ENCODE measurements around the gene STUB1.

STUB1 gene

DNA sequence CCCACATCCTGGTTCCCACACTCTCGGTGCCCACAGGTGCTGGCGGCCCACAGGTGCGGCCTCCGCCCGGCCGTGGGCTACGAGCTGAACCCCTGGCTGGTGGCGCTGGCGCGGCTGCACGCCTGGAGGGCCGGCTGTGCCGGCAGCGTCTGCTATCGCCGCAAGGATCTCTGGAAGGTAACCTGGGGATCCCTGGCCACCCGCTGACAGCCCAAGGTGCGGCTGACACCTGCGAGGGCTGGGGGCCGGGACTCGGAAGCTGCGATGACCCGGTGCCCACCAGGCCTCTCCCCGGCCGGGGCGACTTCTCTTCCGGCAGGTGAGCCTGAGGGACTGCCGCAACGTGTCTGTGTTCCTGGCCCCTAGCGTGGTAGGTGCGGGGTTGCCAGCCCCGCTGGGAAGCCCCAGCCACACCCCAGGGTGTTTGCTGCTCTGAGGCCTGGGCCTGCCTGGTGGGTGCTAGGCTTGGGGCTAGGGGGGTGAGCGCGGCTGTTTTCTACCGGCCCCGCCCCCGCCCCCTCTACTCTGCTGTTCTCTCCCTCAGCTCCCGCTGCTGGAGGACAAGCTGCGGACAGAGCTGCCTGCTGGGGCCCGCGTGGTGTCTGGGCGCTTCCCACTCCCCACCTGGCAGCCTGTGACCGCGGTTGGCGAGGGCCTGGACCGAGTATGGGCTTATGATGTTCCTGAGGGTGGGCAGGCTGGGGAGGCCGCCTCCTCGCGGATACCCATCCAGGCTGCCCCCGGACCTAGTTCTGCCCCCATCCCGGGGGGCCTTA, 41.7 kb downstream of the STUB1 start:
- ATAC-seq, result no peak
- TF ChIP-seq OSR1 (CRISPR knock-in tag; IDR thresholded peaks at IDR 0.05) (no peak), ARNTL (CRISPR knock-in tag; IDR thresholded peaks at IDR 0.05; ENCODE audit: borderline replicate concordance, low read depth) (no peak), GLIS3 (CRISPR knock-in tag; IDR thresholded peaks at IDR 0.05) (no peak), PPARA (CRISPR knock-in tag; IDR thresholded peaks at IDR 0.05; ENCODE audit: borderline replicate concordance) (no peak), ZNF565 (CRISPR knock-in tag; conservative IDR thresholded peaks at IDR 0.05; ENCODE audit: low read depth) (no peak), ZNF8 (CRISPR knock-in tag; IDR thresholded peaks at IDR 0.05) (no peak), ZC3H10 (CRISPR knock-in tag; IDR thresholded peaks at IDR 0.05) (no peak), TOX (CRISPR knock-in tag; IDR thresholded peaks at IDR 0.05; ENCODE audit: borderline replicate concordance) (no peak), ZFP3 (CRISPR knock-in tag; IDR thresholded peaks at IDR 0.05) (no peak), RARB (CRISPR knock-in tag; IDR thresholded peaks at IDR 0.05) (no peak), ZNF70 (CRISPR knock-in tag; IDR thresholded peaks at IDR 0.05) (no peak), BACH2 (CRISPR knock-in tag; IDR thresholded peaks at IDR 0.05; ENCODE audit: borderline replicate concordance) (no peak), ISL1 (CRISPR knock-in tag; IDR thresholded peaks at IDR 0.05) (no peak)
- TF ChIP-seq, protein P1, sequence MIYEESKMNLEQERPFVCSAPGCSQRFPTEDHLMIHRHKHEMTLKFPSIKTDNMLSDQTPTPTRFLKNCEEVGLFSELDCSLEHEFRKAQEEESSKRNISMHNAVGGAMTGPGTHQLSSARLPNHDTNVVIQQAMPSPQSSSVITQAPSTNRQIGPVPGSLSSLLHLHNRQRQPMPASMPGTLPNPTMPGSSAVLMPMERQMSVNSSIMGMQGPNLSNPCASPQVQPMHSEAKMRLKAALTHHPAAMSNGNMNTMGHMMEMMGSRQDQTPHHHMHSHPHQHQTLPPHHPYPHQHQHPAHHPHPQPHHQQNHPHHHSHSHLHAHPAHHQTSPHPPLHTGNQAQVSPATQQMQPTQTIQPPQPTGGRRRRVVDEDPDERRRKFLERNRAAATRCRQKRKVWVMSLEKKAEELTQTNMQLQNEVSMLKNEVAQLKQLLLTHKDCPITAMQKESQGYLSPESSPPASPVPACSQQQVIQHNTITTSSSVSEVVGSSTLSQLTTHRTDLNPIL (CRISPR knock-in tag; IDR thresholded peaks at IDR 0.05; ENCODE audit: low read depth), result no peak
- TF ChIP-seq, protein P2, sequence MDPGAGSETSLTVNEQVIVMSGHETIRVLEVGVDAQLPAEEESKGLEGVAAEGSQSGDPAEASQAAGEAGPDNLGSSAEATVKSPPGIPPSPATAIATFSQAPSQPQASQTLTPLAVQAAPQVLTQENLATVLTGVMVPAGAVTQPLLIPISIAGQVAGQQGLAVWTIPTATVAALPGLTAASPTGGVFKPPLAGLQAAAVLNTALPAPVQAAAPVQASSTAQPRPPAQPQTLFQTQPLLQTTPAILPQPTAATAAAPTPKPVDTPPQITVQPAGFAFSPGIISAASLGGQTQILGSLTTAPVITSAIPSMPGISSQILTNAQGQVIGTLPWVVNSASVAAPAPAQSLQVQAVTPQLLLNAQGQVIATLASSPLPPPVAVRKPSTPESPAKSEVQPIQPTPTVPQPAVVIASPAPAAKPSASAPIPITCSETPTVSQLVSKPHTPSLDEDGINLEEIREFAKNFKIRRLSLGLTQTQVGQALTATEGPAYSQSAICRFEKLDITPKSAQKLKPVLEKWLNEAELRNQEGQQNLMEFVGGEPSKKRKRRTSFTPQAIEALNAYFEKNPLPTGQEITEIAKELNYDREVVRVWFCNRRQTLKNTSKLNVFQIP (CRISPR knock-in tag; IDR thresholded peaks at IDR 0.05; ENCODE audit: borderline replicate concordance, low read depth), result no peak
- TF ChIP-seq, protein P3, sequence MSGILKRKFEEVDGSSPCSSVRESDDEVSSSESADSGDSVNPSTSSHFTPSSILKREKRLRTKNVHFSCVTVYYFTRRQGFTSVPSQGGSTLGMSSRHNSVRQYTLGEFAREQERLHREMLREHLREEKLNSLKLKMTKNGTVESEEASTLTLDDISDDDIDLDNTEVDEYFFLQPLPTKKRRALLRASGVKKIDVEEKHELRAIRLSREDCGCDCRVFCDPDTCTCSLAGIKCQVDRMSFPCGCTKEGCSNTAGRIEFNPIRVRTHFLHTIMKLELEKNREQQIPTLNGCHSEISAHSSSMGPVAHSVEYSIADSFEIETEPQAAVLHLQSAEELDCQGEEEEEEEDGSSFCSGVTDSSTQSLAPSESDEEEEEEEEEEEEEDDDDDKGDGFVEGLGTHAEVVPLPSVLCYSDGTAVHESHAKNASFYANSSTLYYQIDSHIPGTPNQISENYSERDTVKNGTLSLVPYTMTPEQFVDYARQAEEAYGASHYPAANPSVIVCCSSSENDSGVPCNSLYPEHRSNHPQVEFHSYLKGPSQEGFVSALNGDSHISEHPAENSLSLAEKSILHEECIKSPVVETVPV (CRISPR knock-in tag; IDR thresholded peaks at IDR 0.05), result no peak
- TF ChIP-seq, protein P4, sequence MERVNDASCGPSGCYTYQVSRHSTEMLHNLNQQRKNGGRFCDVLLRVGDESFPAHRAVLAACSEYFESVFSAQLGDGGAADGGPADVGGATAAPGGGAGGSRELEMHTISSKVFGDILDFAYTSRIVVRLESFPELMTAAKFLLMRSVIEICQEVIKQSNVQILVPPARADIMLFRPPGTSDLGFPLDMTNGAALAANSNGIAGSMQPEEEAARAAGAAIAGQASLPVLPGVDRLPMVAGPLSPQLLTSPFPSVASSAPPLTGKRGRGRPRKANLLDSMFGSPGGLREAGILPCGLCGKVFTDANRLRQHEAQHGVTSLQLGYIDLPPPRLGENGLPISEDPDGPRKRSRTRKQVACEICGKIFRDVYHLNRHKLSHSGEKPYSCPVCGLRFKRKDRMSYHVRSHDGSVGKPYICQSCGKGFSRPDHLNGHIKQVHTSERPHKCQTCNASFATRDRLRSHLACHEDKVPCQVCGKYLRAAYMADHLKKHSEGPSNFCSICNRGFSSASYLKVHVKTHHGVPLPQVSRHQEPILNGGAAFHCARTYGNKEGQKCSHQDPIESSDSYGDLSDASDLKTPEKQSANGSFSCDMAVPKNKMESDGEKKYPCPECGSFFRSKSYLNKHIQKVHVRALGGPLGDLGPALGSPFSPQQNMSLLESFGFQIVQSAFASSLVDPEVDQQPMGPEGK (CRISPR knock-in tag; IDR thresholded peaks at IDR 0.05; ENCODE audit: borderline replicate concordance), result no peak
- TF ChIP-seq, protein P5, sequence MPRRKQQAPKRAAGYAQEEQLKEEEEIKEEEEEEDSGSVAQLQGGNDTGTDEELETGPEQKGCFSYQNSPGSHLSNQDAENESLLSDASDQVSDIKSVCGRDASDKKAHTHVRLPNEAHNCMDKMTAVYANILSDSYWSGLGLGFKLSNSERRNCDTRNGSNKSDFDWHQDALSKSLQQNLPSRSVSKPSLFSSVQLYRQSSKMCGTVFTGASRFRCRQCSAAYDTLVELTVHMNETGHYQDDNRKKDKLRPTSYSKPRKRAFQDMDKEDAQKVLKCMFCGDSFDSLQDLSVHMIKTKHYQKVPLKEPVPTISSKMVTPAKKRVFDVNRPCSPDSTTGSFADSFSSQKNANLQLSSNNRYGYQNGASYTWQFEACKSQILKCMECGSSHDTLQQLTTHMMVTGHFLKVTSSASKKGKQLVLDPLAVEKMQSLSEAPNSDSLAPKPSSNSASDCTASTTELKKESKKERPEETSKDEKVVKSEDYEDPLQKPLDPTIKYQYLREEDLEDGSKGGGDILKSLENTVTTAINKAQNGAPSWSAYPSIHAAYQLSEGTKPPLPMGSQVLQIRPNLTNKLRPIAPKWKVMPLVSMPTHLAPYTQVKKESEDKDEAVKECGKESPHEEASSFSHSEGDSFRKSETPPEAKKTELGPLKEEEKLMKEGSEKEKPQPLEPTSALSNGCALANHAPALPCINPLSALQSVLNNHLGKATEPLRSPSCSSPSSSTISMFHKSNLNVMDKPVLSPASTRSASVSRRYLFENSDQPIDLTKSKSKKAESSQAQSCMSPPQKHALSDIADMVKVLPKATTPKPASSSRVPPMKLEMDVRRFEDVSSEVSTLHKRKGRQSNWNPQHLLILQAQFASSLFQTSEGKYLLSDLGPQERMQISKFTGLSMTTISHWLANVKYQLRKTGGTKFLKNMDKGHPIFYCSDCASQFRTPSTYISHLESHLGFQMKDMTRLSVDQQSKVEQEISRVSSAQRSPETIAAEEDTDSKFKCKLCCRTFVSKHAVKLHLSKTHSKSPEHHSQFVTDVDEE (CRISPR knock-in tag; IDR thresholded peaks at IDR 0.05), result no peak

DNA sequence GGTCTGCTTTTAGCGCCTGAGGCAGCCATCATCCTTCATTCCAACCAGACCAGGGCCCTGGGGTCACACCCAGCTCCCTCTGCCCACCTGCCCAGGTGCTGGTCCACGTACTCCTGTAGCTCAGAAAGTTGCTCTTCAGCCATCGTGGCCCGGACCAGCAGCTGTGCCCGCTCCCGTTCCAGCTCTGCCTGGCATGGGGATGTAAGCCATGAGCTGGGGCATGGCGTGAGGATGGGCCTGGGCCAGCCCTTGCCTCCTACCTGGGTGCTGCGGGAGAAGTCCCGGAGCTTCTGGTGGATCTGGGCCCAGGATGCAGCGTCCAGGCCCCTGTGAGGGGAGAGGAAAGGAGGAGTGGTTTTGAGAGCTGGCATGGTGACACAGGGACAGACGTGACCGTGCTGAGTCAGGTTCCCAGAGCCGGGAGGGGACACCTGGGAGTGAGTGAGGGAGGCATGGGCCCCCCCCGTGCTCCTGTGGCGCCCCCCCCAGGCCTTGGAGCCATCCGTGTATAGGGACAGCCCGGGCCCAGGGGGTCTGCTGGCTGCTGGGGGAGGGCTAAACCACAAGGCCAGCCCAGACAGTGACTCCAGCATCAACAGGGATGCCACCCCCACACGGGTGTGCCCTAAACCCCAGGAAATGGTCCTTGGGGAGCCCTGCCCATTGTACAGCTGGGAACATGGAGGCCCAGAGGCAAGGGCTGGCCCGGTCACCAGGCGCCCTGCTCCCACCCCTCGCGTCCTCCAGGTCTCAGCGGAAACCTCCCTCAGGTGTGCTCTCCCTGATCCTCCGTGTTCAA, 42.8 kb downstream of the STUB1 start:
- no peak for ATAC-seq
- TF ChIP-seq ZFP3 (CRISPR knock-in tag; IDR thresholded peaks at IDR 0.05), result no peak
- TF ChIP-seq ARNTL (CRISPR knock-in tag; IDR thresholded peaks at IDR 0.05; ENCODE audit: borderline replicate concordance, low read depth), result no peak
- TF ChIP-seq, protein P1 (CRISPR knock-in tag; IDR thresholded peaks at IDR 0.05; ENCODE audit: low read depth), result no peak
- no peak for TF ChIP-seq TOX (CRISPR knock-in tag; IDR thresholded peaks at IDR 0.05; ENCODE audit: borderline replicate concordance)
- no peak for TF ChIP-seq PPARA (CRISPR knock-in tag; IDR thresholded peaks at IDR 0.05; ENCODE audit: borderline replicate concordance)
- TF ChIP-seq ZNF70 (CRISPR knock-in tag; IDR thresholded peaks at IDR 0.05), result no peak
- TF ChIP-seq ISL1 (CRISPR knock-in tag; IDR thresholded peaks at IDR 0.05), result no peak
- TF ChIP-seq, protein P3 (CRISPR knock-in tag; IDR thresholded peaks at IDR 0.05), result no peak
- TF ChIP-seq ZNF565 (CRISPR knock-in tag; conservative IDR thresholded peaks at IDR 0.05; ENCODE audit: low read depth), result no peak
- TF ChIP-seq, protein P2 (CRISPR knock-in tag; IDR thresholded peaks at IDR 0.05; ENCODE audit: borderline replicate concordance, low read depth), result no peak
- no peak for TF ChIP-seq ZFP30 (CRISPR knock-in tag; IDR thresholded peaks at IDR 0.05)
- TF ChIP-seq TCF4 (CRISPR knock-in tag; IDR thresholded peaks at IDR 0.05; ENCODE audit: borderline replicate concordance), result no peak
- no peak for TF ChIP-seq ESRRG (CRISPR knock-in tag; IDR thresholded peaks at IDR 0.05)
- TF ChIP-seq ZNF8 (CRISPR knock-in tag; IDR thresholded peaks at IDR 0.05), result no peak

All from SK-N-SH treated with all-trans-retinoic acid at 6 μM for 48 hours (cell line).